ENCODE data around the gene CASP5. TPM values are rescaled to one million over a fixed set of nuclear protein-coding genes. Genes with fewer than 3 reads are reported as not detected.
A peak's percentile ranks its signal among the peaks of the same experiment; 100 is the strongest.

CASP5 gene
- total RNA-seq, 1 donor from 2014 or later, result not detected

GRCh38 chr11:104968355-104968855 lies 54.6 kb downstream of the CASP5 start, which contains the start of gene CASP4:
CASP4 (minus strand) TSS chr11:104968574; CDS start chr11:104968525, 49 bp downstream.
- Mint-ChIP-seq H3K9me3 (ENCODE audit: low read depth) (peaks cover 21% of the 10 kb centered on the region), H3K27me3 (ENCODE audit: low read depth) (no peaks in the 10 kb centered on the region), H3K36me3 (ENCODE audit: low read depth) (no peaks in the 10 kb centered on the region), H3K4me3 (ENCODE audit: unreplicated experiment) (peak within 1 kb of the TSS; percentile 56), H3K27ac (ENCODE audit: unreplicated experiment) (peak within 1 kb of the TSS; percentile 20), H3K4me1 (ENCODE audit: low read depth) (peaks cover 16% of the 10 kb centered on the region)
- no peak for DNase-seq (ENCODE audit: low spot score)
- no peak for TF ChIP-seq CTCF (IDR thresholded peaks at IDR 0.05)

GRCh38 chr11:104967534-104968354 lies 55.2 kb downstream of the CASP5 start:
- DNase-seq (ENCODE audit: low spot score), result no peak
- peaks cover 16% of the 10 kb centered on the region for H3K4me1 Mint-ChIP-seq (ENCODE audit: low read depth)
- H3K27ac Mint-ChIP-seq (ENCODE audit: unreplicated experiment), result peak overlapping the region; percentile 20
- H3K4me3 Mint-ChIP-seq (ENCODE audit: unreplicated experiment), result peak overlapping the region; percentile 56
- no peaks in the 10 kb centered on the region for H3K36me3 Mint-ChIP-seq (ENCODE audit: low read depth)
- no peak for TF ChIP-seq CTCF (IDR thresholded peaks at IDR 0.05)
- H3K27me3 Mint-ChIP-seq (ENCODE audit: low read depth), result no peaks in the 10 kb centered on the region
- H3K9me3 Mint-ChIP-seq (ENCODE audit: low read depth), result peaks cover 16% of the 10 kb centered on the region

- H3K27me3 Mint-ChIP-seq (ENCODE audit: low read depth), result no peaks in the 10 kb centered on the region
- no peak overlapping the region for H3K27ac Mint-ChIP-seq (ENCODE audit: unreplicated experiment)
- DNase-seq (ENCODE audit: low spot score), result no peak
- no peaks in the 10 kb centered on the region for H3K36me3 Mint-ChIP-seq (ENCODE audit: low read depth)
- H3K4me3 Mint-ChIP-seq (ENCODE audit: unreplicated experiment), result no peak overlapping the region
- H3K4me1 Mint-ChIP-seq (ENCODE audit: low read depth), result peaks cover 16% of the 10 kb centered on the region
- H3K9me3 Mint-ChIP-seq (ENCODE audit: low read depth), result peaks cover 8% of the 10 kb centered on the region
- no peak for TF ChIP-seq CTCF (IDR thresholded peaks at IDR 0.05)
Measured at GRCh38 chr11:104965735-104966134, 57.2 kb downstream of the CASP5 start.

GRCh38 chr11:104964247-104964646 lies 58.7 kb downstream of the CASP5 start:
- H3K9me3 Mint-ChIP-seq (ENCODE audit: low read depth), result peaks cover 3% of the 10 kb centered on the region
- no peaks in the 10 kb centered on the region for H3K36me3 Mint-ChIP-seq (ENCODE audit: low read depth)
- no peaks in the 10 kb centered on the region for H3K27me3 Mint-ChIP-seq (ENCODE audit: low read depth)
- no peak overlapping the region for H3K27ac Mint-ChIP-seq (ENCODE audit: unreplicated experiment)
- peaks cover 16% of the 10 kb centered on the region for H3K4me1 Mint-ChIP-seq (ENCODE audit: low read depth)
- no peak overlapping the region for H3K4me3 Mint-ChIP-seq (ENCODE audit: unreplicated experiment)
- DNase-seq (ENCODE audit: low spot score), result no peak
- TF ChIP-seq CTCF (IDR thresholded peaks at IDR 0.05), result no peak

- Mint-ChIP-seq H3K4me3 (ENCODE audit: unreplicated experiment) (no peak overlapping the region), H3K9me3 (ENCODE audit: low read depth) (peaks cover 3% of the 10 kb centered on the region), H3K36me3 (ENCODE audit: low read depth) (no peaks in the 10 kb centered on the region), H3K4me1 (ENCODE audit: low read depth) (peaks cover 5% of the 10 kb centered on the region), H3K27me3 (ENCODE audit: low read depth) (no peaks in the 10 kb centered on the region), H3K27ac (ENCODE audit: unreplicated experiment) (no peak overlapping the region)
- no peak for TF ChIP-seq CTCF (IDR thresholded peaks at IDR 0.05)
- no peak for DNase-seq (ENCODE audit: low spot score)
Measured at GRCh38 chr11:104962852-104963251, 60.1 kb downstream of the CASP5 start.

All from chondrocyte (in vitro differentiated cells).